C1 segment of cervical spinal cord (tissue), 14 donors: Measurements from ENCODE around the gene KATNB1.
"Not testable (repeated sequence)": the region's sequence is repeated elsewhere in the genome, so short reads cannot be mapped to it uniquely, and the experiment has no call there.

Source experiments
- DNase-seq, 14 donors: peaks; one replicate each; lab custom pipeline; 2025; lab: John Stamatoyannopoulos, UW

The KATNB1 gene

GRCh38 chr16:57742543-57742942 is 7.0 kb downstream of the KATNB1 start:
- no peak for DNase-seq

GRCh38 chr16:57743458-57743857 is 7.9 kb downstream of the KATNB1 start:
- no peak for DNase-seq

- no peak for DNase-seq
These were observed 8.5 kb downstream of the KATNB1 start for GRCh38 chr16:57743886-57744641.

GRCh38 chr16:57744642-57744903 is 9.0 kb downstream of the KATNB1 start:
- no peak for DNase-seq

- no peak for DNase-seq
These were observed 10.2 kb downstream of the KATNB1 start for GRCh38 chr16:57745768-57746167.

- DNase-seq = not testable (repeated sequence)
These were observed 10.7 kb downstream of the KATNB1 start for GRCh38 chr16:57746316-57746715.

- no peak for DNase-seq
These were observed 11.5 kb downstream of the KATNB1 start for GRCh38 chr16:57747091-57747490.

GRCh38 chr16:57747496-57747895 is 11.9 kb downstream of the KATNB1 start:
- no peak for DNase-seq

- DNase-seq = no peak
These were observed 12.4 kb downstream of the KATNB1 start for GRCh38 chr16:57747996-57748395.

- no peak for DNase-seq
These were observed 13.0 kb downstream of the KATNB1 start for GRCh38 chr16:57748596-57748995.

GRCh38 chr16:57749101-57749692 is 13.6 kb downstream of the KATNB1 start:
- no peak for DNase-seq

GRCh38 chr16:57749856-57750452 is 14.4 kb downstream of the KATNB1 start:
- DNase-seq = no peak

GRCh38 chr16:57750796-57751538 is 15.4 kb downstream of the KATNB1 start:
- no peak for DNase-seq

GRCh38 chr16:57751539-57752202 is 16.1 kb downstream of the KATNB1 start:
- DNase-seq = no peak

GRCh38 chr16:57752203-57752580 is 16.6 kb downstream of the KATNB1 start:
- DNase-seq = no peak

GRCh38 chr16:57752581-57753447 is 17.2 kb downstream of the KATNB1 start:
- no peak for DNase-seq

GRCh38 chr16:57753448-57754353 is 18.1 kb downstream of the KATNB1 start:
- no peak for DNase-seq

- no peak for DNase-seq
These were observed 18.9 kb downstream of the KATNB1 start for GRCh38 chr16:57754354-57755060.

GRCh38 chr16:57755061-57755684 is 19.6 kb downstream of the KATNB1 start:
- no peak for DNase-seq
